Transverse colon (tissue), 4 donors: ENCODE data around the gene SLC5A9. TPM values are rescaled to one million over a fixed set of nuclear protein-coding genes. Genes with fewer than 3 reads are reported as not detected.

Experiments used
- DNase-seq: peaks from one replicate; pipeline ENCODE4 v3.0.0-alpha.2; 2019
- H3K27ac ChIP-seq, 4 donors: fragments of 200-600 bp; sonication (generic); 2 replicates each; pipeline ENCODE4 v1.5.1; 2016 to 2018; ENCODE audit warnings: inconsistent platforms in 4 of 4
- H3K27me3 ChIP-seq: fragments of 200-600 bp; sonication (generic); 2 replicates; pipeline ENCODE4 v1.5.1; 2017; ENCODE audit warnings: inconsistent platforms
- H3K36me3 ChIP-seq, 4 donors: fragments of 200-600 bp; sonication (generic); 2 replicates each; pipeline ENCODE4 v1.5.1; 2017 to 2019; ENCODE audit warnings: inconsistent platforms in 4 of 4
- H3K4me1 ChIP-seq, 4 donors: fragments of 200-600 bp; sonication (generic); 2 replicates each; pipeline ENCODE4 v1.5.1; 2017 to 2020; ENCODE audit warnings: inconsistent platforms in 4 of 4
- H3K4me3 ChIP-seq, 4 donors: fragments of 200-600 bp; sonication (generic); 1 replicate in 1 of 4; 2 replicates in 3 of 4; pipeline versions ENCODE4 v1.5.1 to v1.6.1; 2017 to 2019; ENCODE audit warnings: inconsistent platforms in 4 of 4
- H3K9me3 ChIP-seq, 2 donors: fragments of 200-600 bp; sonication (generic); 2 replicates each; pipeline ENCODE4 v1.5.1; 2017 to 2019; ENCODE audit warnings: inconsistent platforms in 2 of 2
- EP300 ChIP-seq: sonication (generic); formaldehyde crosslinking; IDR thresholded peaks from one replicate; pipeline ENCODE4 v1.6.1; 2017; ENCODE audit warnings: antibody characterized with exemption, low read depth
- POLR2A ChIP-seq: fragments of 450-650 bp; IDR thresholded peaks from one replicate; pipeline ENCODE4 v1.6.1; 2016; ENCODE audit warnings: antibody characterized with exemption, mild to moderate bottlenecking, moderate library complexity
- POLR2AphosphoS5 ChIP-seq, 3 donors: sonication (generic); formaldehyde crosslinking; IDR thresholded peaks; one replicate each; pipeline ENCODE4 v1.6.1; 2016; ENCODE audit warnings: antibody characterized with exemption in 3 of 3
- WGBS, 2 donors: methylation state at CpG; one replicate each; pipeline ENCODE4 v1.1.5; 2018; ENCODE audit warnings: low coverage in 1 of 2; 5-methylcytosine and 5-hydroxymethylcytosine counted together
- in situ Hi-C, 4 donors: fragments of 200-750 bp; cut with MboI; loops; one replicate each; pipeline versions ENCODE4 v1.15.0 to v1.15.1; 2017; ENCODE audit warnings: low sequenced_read_pairs in 3 of 4, low pct_ligation_motif_present in 1 of 4, low pct_unique_long_range_greater_than_20kb in 1 of 4
- intact Hi-C: fragments of 100-400 bp; cut with DNase I; formaldehyde crosslinking; loops from one replicate; pipeline ENCODE4 v1.15.1; 2023; ENCODE audit warnings: low total_unique reads
- total RNA-seq, 4 donors: library from RNA; depleted of rRNA; stranded (reverse); fragments of >200 nt; gene quantifications; one replicate each; pipeline ENCODE4 v1.1.0, GENCODE V29; 2016
- TF ChIP-seq, protein P1 (sequence below), 5 experiments: fragments of 200-600 bp in 3 of 5; fragments of 450-650 bp in 2 of 5; sonication (generic) in 3 of 5; IDR thresholded peaks; 1 replicate in 2 of 5; 2 replicates in 3 of 5; pipeline ENCODE4 v1.5.1; 2016 to 2017; ENCODE audit warnings: antibody characterized with exemption in 5 of 5, inconsistent platforms in 3 of 5, mild to moderate bottlenecking in 2 of 5, moderate library complexity in 1 of 5

The SLC5A9 gene
- total RNA-seq, 4 donors from 2014 or later, result 2.2 to 15.2 (median 3.0) TPM; not detected in 1

DNA sequence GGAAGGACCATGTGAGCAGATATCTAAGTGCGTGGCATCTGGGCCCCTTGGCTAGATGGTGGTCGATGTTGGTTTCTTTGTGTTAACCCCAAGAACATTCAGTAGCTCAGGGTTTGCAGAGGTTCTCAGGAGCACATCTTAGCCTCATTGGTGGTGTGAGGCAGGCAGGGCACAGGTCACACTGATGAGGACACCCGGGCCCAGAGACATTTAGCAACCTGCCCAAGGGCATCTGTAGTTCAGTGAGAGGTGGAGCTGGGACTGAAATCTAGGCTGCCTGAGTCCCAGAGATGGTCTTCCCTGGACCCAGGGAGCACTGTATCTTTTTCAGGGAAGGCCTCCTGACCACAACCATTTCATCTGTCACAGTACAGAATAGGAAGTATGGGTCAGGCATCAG lies 859 bp upstream of the SLC5A9 start:
- H3K27ac ChIP-seq, result no peak overlapping the region

DNA sequence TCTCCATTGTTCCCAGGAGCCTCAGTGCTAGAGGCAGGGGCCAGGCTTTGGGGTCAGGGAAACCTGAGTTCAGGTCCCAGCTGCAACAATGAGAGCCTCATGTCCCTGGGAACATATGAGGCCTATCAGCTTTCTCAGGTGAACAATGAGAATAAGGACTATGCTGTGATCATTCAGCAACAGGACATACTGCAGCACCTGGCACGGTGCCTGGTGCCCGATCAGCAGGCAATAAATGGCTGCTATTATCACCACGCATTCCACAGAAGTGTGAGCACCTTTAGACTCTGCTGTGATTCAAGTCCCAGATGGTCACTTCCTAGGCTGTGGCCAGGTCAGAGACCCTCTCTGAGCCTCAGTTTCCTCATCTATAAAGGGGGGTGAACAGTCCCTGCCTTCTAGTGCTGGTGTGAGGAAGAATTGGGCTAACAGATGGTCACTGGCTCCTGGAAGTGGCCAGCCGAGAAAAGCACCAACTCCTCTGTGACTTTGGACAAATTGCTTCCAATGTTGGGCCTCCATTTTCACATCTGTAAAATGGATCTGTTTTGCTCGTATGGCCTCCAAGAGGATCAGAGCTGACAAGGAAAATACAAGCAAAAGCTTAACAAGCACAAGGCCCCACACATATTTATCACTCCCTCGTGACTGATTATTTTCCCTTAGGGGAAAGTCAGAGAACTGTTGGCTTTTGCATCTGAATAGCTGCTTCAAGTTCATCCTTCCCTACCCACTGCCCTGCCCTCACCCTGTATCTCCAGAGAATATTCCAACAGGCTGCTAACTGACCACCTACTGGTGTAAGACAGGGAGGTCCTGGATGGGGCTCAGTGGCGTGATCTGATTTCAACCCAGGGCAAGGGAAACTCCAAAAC lies 1.1 kb downstream of the SLC5A9 start:
- intact Hi-C loops (no loop called here), in situ Hi-C loops (loop anchor here in 2 of 4 donors (25.0 kb wide), 2 partner anchors 111 to 486 kb away; no protein-coding TSS in a partner anchor)
- peaks cover 6 to 17% (median 9%) of the 10 kb centered on the region in 4 donors for H3K4me1 ChIP-seq
- H3K9me3 ChIP-seq, result no peaks in the 10 kb centered on the region
- H3K36me3 ChIP-seq, result no peaks in the 10 kb centered on the region
- no peak overlapping the region for H3K4me3 ChIP-seq
- DNase-seq, result peak; percentile 55
- no peaks in the 10 kb centered on the region for H3K27me3 ChIP-seq
- H3K27ac ChIP-seq, result peak overlapping the region in 1 of 4 donors; percentile 49
- 47 to 58% methylated on average over 3 to 7 of the region's 7 CpGs for WGBS, 2 donors
- TF ChIP-seq EP300 (no peak), POLR2A (no peak), POLR2AphosphoS5 (IDR thresholded peaks at IDR 0.05) (no peak)
- TF ChIP-seq, protein P1, sequence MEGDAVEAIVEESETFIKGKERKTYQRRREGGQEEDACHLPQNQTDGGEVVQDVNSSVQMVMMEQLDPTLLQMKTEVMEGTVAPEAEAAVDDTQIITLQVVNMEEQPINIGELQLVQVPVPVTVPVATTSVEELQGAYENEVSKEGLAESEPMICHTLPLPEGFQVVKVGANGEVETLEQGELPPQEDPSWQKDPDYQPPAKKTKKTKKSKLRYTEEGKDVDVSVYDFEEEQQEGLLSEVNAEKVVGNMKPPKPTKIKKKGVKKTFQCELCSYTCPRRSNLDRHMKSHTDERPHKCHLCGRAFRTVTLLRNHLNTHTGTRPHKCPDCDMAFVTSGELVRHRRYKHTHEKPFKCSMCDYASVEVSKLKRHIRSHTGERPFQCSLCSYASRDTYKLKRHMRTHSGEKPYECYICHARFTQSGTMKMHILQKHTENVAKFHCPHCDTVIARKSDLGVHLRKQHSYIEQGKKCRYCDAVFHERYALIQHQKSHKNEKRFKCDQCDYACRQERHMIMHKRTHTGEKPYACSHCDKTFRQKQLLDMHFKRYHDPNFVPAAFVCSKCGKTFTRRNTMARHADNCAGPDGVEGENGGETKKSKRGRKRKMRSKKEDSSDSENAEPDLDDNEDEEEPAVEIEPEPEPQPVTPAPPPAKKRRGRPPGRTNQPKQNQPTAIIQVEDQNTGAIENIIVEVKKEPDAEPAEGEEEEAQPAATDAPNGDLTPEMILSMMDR (IDR thresholded peaks at IDR 0.05), result no peak

More for the DNA sequence above, 859 bp upstream of the SLC5A9 start:
- no peaks in the 10 kb centered on the region for H3K36me3 ChIP-seq
- no peak for DNase-seq
- intact Hi-C loops, result no loop called here
- H3K4me1 ChIP-seq, result peaks cover 6 to 17% (median 9%) of the 10 kb centered on the region in 4 donors
- in situ Hi-C loops, result loop anchor here in 2 of 4 donors (25.0 kb wide), 2 partner anchors 109 to 484 kb away; no protein-coding TSS in a partner anchor
- 77 to 90% methylated on average over 2 of the region's 3 CpGs for WGBS, 2 donors
- H3K27me3 ChIP-seq, result no peaks in the 10 kb centered on the region
- H3K4me3 ChIP-seq, result no peak overlapping the region
- H3K9me3 ChIP-seq, result no peaks in the 10 kb centered on the region
- TF ChIP-seq, protein P1 (IDR thresholded peaks at IDR 0.05), result no peak
- TF ChIP-seq POLR2AphosphoS5 (IDR thresholded peaks at IDR 0.05) (no peak), POLR2A (no peak), EP300 (no peak)

DNA sequence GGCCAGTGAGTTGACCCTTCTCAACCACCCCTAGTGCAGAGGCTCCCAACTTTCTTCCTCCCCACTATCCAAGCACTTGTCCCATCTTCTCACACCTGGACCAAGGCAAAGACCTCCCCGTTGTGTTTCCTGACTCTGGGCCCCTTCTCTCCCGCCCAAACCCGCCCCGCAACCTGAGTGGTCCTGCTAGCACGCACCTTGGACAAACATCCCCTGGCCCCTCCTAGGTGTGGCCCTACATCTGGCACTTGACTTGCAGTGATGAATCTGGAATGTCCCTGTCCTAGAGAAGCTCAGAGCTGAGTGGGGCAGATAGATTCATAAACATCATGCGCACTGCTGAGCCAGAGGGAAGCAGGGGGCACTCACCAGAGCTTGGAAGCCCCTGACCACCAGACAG lies 2.3 kb downstream of the SLC5A9 start:
- Histone ChIP-seq H3K36me3 (no peaks in the 10 kb centered on the region), H3K27ac (no peak overlapping the region), H3K4me3 (no peak overlapping the region), H3K9me3 (no peaks in the 10 kb centered on the region), H3K4me1 (peaks cover 6 to 17% (median 9%) of the 10 kb centered on the region in 4 donors), H3K27me3 (no peaks in the 10 kb centered on the region)
- in situ Hi-C loops, result loop anchor here in 3 of 4 donors (25.0 kb wide), 3 partner anchors 112 to 487 kb away; no protein-coding TSS in a partner anchor
- intact Hi-C loops, result no loop called here
- DNase-seq, result no peak
- WGBS, 2 donors, result 93% methylated on average over 6 of the region's 6 CpGs; no CpG with 5 or more reads in 1 of the 2 donors
- TF ChIP-seq, protein P1 (IDR thresholded peaks at IDR 0.05), result no peak
- TF ChIP-seq POLR2AphosphoS5 (IDR thresholded peaks at IDR 0.05) (no peak), POLR2A (no peak), EP300 (no peak)

DNA sequence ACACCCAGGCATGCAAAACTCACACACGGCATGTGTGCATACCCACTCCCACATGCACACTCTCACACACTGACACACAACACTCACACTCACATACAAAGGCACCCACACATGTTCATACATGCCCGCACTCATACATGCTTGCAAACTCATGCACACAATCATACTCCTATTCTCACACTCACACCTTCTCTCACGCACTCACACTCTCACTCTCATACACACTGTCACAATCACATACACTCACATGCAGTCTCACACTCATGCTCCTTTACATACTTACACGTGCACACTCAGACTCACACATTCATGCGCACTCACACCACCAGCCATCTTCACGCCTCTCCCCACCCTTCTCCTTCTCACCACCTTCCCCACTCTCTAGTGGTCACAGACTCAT lies 3.1 kb downstream of the SLC5A9 start:
- H3K4me3 ChIP-seq, result no peak overlapping the region
- in situ Hi-C loops, result loop anchor here in 1 of 4 donors (25.0 kb wide), 1 partner anchor 463 kb away; no protein-coding TSS in a partner anchor

More for the DNA sequence above, 3.1 kb downstream of the SLC5A9 start:
- TF ChIP-seq, protein P1 (IDR thresholded peaks at IDR 0.05), result no peak
- no peak for TF ChIP-seq POLR2AphosphoS5 (IDR thresholded peaks at IDR 0.05)
- TF ChIP-seq EP300, result no peak
- no peak for TF ChIP-seq POLR2A
- H3K4me1 ChIP-seq, result peaks cover 6 to 17% (median 9%) of the 10 kb centered on the region in 4 donors
- no peak for DNase-seq
- intact Hi-C loops, result no loop called here
- WGBS, 2 donors, result 72 to 79% methylated on average over 5 to 6 of the region's 6 CpGs
- H3K36me3 ChIP-seq, result no peaks in the 10 kb centered on the region
- H3K27ac ChIP-seq, result no peak overlapping the region
- H3K27me3 ChIP-seq, result no peaks in the 10 kb centered on the region
- no peaks in the 10 kb centered on the region for H3K9me3 ChIP-seq
